ENCODE data around the gene SIRT7.
A peak's percentile ranks its signal among the peaks of the same experiment; 100 is the strongest.

The SIRT7 gene

GRCh38 chr17:81931189-81931556, 13.2 kb upstream of the SIRT7 start:
- TF ChIP-seq, protein P1, sequence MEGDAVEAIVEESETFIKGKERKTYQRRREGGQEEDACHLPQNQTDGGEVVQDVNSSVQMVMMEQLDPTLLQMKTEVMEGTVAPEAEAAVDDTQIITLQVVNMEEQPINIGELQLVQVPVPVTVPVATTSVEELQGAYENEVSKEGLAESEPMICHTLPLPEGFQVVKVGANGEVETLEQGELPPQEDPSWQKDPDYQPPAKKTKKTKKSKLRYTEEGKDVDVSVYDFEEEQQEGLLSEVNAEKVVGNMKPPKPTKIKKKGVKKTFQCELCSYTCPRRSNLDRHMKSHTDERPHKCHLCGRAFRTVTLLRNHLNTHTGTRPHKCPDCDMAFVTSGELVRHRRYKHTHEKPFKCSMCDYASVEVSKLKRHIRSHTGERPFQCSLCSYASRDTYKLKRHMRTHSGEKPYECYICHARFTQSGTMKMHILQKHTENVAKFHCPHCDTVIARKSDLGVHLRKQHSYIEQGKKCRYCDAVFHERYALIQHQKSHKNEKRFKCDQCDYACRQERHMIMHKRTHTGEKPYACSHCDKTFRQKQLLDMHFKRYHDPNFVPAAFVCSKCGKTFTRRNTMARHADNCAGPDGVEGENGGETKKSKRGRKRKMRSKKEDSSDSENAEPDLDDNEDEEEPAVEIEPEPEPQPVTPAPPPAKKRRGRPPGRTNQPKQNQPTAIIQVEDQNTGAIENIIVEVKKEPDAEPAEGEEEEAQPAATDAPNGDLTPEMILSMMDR (IDR thresholded peaks at IDR 0.05; ENCODE audit: insufficient read depth, low read depth, low read length, missing control alignments) = no peak
- no peak for DNase-seq (ENCODE audit: low read depth)
- H3K4me3 ChIP-seq (ENCODE audit: low read depth, low read length) = no peak overlapping the region

GRCh38 chr17:81930142-81931125, 12.5 kb upstream of the SIRT7 start:
- no peak overlapping the region for H3K4me3 ChIP-seq (ENCODE audit: low read depth, low read length)
- peak; percentile 61 for DNase-seq (ENCODE audit: low read depth)
- TF ChIP-seq, protein P1 (IDR thresholded peaks at IDR 0.05; ENCODE audit: insufficient read depth, low read depth, low read length, missing control alignments) = no peak

DNA sequence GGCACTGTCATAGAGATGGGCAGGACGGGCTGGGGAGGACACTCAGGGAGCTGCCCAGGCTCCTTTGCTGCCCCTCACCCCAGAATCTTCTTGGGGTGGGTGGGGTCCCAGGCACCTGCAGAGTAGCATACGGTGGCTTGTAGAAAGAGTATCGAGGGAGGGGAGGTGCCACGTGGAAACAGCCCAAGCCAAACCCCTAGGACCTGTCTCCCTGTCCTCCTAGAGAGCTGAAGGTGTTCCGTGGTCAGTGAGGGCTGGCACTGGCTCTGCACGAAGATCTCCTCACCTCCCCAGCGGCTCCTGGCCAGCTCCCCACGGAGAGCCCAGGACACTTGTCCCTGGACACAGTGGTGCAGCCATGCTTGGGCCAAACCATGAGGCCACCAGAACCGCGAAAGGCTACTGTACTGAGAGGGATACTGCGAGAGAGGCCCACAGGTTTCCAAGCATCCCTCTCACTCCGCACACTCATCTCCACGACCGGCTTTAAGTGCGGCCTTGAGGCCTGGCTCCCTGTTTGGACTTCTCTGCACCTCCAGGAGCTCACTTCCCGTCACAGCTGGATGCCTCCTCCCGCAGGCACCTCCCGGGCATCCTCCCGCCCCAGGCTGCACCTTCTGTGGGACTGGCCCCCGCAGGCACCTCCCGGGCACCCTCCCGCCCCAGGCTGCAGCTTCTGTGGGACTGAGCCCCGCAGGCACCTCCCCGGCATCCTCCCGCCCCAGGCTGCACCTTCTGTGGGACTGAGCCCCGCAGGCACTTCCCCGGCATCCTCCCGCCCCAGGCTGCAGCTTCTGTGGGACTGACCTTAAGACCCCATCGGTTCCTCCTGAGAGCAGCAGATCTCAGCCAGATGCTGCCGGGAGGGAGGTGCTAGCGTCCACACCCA, 11.5 kb upstream of the SIRT7 start:
- DNase-seq (ENCODE audit: low read depth) = no peak
- no peak overlapping the region for H3K4me3 ChIP-seq (ENCODE audit: low read depth, low read length)
- TF ChIP-seq, protein P1 (IDR thresholded peaks at IDR 0.05; ENCODE audit: insufficient read depth, low read depth, low read length, missing control alignments) = no peak

DNA sequence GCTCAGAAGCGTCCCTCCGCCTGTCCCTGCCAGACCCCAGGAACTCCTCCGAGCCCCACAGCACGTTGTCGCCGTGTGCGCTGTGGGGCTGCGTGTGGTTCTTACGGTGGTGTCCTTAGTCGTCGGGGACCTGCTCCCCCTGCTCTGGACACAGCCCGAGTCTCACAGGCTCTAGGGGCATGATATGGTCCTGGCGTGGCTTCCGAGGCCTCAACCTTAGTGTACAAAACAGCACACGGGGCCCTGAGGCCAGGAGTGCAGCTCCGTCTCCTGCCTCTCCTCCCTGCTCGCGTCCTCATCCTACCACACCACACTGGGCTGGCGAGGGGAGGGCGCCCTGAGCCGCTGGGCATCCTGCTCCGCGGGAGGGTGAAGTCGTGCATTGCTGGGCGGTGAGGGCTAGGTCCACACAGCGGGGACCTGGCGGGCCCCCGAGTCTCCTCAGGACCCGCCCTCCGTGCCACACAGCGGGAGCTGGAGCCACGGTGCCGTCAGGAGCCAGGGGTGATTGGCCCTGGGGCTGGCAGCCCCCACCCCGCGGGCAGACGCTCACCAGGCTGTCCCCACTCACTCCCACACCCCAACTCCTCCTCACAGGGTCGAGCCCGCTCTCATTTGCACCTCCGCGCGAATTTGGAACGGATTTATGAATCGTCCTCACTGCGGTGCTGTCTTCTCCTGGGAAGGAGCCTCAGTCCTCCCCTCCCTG, 10.7 kb upstream of the SIRT7 start:
- H3K4me3 ChIP-seq (ENCODE audit: low read depth, low read length) = peak overlapping the region; percentile 62
- no peak for DNase-seq (ENCODE audit: low read depth)
- TF ChIP-seq, protein P1 (IDR thresholded peaks at IDR 0.05; ENCODE audit: insufficient read depth, low read depth, low read length, missing control alignments) = no peak

DNA sequence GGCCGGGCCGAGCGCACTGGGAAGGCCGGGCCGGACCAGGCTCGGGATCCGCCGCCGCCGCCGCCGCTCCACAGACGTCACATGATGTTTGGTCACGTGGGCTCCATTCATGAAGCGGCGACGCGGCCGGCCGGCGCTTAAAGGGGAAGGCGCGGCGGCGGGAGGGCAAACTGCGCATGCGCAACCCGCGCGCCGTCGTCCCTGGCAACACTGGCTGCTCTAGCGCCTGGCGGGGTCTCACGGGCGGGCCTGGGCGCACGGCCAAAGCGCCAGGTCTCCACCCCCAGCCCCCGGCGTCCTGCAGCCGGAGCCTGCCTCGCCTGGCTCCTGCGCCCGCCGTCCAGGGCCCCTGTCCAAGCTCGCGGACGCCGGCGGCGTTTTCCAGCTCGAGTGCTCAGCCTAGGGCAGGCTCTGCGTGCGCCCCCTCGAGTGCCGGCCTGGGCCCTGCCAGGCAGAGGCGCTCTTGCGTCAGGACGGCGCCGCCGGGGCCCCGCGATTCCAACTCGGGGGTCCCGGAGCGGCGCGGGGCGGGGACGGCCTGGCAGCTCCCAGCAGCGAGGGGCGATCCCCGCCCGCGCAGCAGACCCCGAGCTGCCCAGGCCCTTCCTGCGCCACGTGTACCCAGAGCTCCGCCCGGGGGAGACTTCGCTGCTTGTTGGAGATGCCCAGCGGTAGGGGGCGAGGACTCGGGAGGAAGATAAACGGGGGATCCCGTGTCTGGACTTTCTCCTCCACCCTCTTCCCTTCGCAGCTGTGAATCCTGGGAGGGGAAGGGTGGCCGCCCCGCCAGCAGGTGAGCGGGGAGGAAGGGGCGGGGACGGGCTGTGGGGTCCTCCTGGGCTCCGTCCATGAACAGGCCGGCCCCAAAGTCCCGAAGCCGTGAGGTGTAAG, 9.9 kb upstream of the SIRT7 start, which contains the start of gene MAFG:
TSS of gene MAFG (minus strand) at position 83 of the 891 bp plus-strand sequence. CDS start 4,550 bp downstream, outside the sequence.
- H3K4me3 ChIP-seq (ENCODE audit: low read depth, low read length) = peak within 1 kb of the TSS; percentile 90
- TF ChIP-seq, protein P1 (IDR thresholded peaks at IDR 0.05; ENCODE audit: insufficient read depth, low read depth, low read length, missing control alignments) = peak; percentile 30
- DNase-seq (ENCODE audit: low read depth) = peak; percentile 96

Data from GM12865 (cell line).